WTC11 (cell line): Measurements from ENCODE around the gene TNNI3K.

Experiments used
- CREB1 ChIP-seq: sonication (generic); formaldehyde crosslinking; IDR thresholded peaks from 2 replicates; pipeline ENCODE4 v1.8.0; 2023; ENCODE audit warnings: mild to moderate bottlenecking, missing genetic modification reagents
- HMGA2 ChIP-seq: fragments of 250-450 bp; sonication (Bioruptor Pico); IDR thresholded peaks from 2 replicates; pipeline ENCODE4 v1.4.0; 2021; ENCODE audit warnings: mild to moderate bottlenecking, moderate library complexity
- NR2C2 ChIP-seq: sonication (generic); formaldehyde crosslinking; IDR thresholded peaks from 2 replicates; pipeline ENCODE4 v1.8.0; 2022; ENCODE audit warnings: mild to moderate bottlenecking, missing genetic modification reagents
- SOX15 ChIP-seq: fragments of 250-450 bp; sonication (Bioruptor Pico); IDR thresholded peaks from 2 replicates; pipeline ENCODE4 v1.9.0; 2021; ENCODE audit warnings: mild to moderate bottlenecking
- ZNF138 ChIP-seq: sonication (generic); formaldehyde crosslinking; conservative IDR thresholded peaks from 2 replicates; pipeline ENCODE4 v1.8.1; 2022; ENCODE audit warnings: mild to moderate bottlenecking, moderate library complexity, missing genetic modification reagents
- TF ChIP-seq, protein P1 (sequence below): fragments of 200-600 bp; IDR thresholded peaks from 2 replicates; pipeline ENCODE4 v1.8.0; 2022; ENCODE audit warnings: antibody characterized with exemption
- TF ChIP-seq, protein P2 (sequence below): sonication (generic); formaldehyde crosslinking; IDR thresholded peaks from 2 replicates; pipeline ENCODE4 v1.8.1; 2023; ENCODE audit warnings: mild to moderate bottlenecking, moderate library complexity, missing genetic modification reagents
- TF ChIP-seq, protein P3 (sequence below): sonication (generic); formaldehyde crosslinking; IDR thresholded peaks from 2 replicates; pipeline ENCODE4 v1.8.0; 2023; ENCODE audit warnings: missing genetic modification reagents
- TF ChIP-seq, protein P4 (sequence below): sonication (generic); formaldehyde crosslinking; IDR thresholded peaks from 2 replicates; pipeline ENCODE4 v1.8.0; 2022; ENCODE audit warnings: missing genetic modification reagents
- TF ChIP-seq, protein P5 (sequence below): sonication (generic); formaldehyde crosslinking; IDR thresholded peaks from 2 replicates; pipeline ENCODE4 v1.8.1; 2023; ENCODE audit warnings: mild to moderate bottlenecking, missing genetic modification reagents, moderate library complexity
- TF ChIP-seq, protein P6 (sequence below): sonication (generic); formaldehyde crosslinking; IDR thresholded peaks from 2 replicates; pipeline ENCODE4 v1.8.1; 2022; ENCODE audit warnings: mild to moderate bottlenecking, moderate library complexity, missing genetic modification reagents

DNA sequence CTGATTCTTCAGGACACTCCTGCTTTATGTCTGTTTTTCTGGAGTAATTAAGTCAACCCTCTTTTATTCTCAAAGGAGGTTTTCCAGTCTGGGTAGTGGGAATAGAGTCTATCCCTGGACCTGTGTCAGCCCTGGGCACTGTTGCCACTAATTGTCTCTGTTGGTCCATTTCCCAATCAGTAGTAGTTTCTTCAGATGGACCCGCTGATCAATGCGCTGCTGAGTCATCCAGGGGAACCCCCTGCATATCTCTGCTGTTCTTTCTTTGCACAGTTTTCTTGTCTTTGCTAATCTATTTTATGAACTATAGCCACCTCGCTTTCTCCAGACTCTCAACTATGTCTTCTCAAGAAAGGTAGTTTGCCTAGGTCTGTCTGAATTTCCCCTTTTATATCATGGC is 82.5 kb downstream of the TNNI3K start:
- TF ChIP-seq, protein P1, sequence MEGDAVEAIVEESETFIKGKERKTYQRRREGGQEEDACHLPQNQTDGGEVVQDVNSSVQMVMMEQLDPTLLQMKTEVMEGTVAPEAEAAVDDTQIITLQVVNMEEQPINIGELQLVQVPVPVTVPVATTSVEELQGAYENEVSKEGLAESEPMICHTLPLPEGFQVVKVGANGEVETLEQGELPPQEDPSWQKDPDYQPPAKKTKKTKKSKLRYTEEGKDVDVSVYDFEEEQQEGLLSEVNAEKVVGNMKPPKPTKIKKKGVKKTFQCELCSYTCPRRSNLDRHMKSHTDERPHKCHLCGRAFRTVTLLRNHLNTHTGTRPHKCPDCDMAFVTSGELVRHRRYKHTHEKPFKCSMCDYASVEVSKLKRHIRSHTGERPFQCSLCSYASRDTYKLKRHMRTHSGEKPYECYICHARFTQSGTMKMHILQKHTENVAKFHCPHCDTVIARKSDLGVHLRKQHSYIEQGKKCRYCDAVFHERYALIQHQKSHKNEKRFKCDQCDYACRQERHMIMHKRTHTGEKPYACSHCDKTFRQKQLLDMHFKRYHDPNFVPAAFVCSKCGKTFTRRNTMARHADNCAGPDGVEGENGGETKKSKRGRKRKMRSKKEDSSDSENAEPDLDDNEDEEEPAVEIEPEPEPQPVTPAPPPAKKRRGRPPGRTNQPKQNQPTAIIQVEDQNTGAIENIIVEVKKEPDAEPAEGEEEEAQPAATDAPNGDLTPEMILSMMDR, result no peak
- TF ChIP-seq, protein P2, sequence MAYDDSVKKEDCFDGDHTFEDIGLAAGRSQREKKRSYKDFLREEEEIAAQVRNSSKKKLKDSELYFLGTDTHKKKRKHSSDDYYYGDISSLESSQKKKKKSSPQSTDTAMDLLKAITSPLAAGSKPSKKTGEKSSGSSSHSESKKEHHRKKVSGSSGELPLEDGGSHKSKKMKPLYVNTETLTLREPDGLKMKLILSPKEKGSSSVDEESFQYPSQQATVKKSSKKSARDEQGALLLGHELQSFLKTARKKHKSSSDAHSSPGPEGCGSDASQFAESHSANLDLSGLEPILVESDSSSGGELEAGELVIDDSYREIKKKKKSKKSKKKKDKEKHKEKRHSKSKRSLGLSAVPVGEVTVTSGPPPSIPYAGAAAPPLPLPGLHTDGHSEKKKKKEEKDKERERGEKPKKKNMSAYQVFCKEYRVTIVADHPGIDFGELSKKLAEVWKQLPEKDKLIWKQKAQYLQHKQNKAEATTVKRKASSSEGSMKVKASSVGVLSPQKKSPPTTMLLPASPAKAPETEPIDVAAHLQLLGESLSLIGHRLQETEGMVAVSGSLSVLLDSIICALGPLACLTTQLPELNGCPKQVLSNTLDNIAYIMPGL, result no peak
- TF ChIP-seq CREB1 (CRISPR knock-in tag), result no peak
- TF ChIP-seq, protein P3, sequence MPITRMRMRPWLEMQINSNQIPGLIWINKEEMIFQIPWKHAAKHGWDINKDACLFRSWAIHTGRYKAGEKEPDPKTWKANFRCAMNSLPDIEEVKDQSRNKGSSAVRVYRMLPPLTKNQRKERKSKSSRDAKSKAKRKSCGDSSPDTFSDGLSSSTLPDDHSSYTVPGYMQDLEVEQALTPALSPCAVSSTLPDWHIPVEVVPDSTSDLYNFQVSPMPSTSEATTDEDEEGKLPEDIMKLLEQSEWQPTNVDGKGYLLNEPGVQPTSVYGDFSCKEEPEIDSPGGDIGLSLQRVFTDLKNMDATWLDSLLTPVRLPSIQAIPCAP, result no peak
- TF ChIP-seq, protein P4, sequence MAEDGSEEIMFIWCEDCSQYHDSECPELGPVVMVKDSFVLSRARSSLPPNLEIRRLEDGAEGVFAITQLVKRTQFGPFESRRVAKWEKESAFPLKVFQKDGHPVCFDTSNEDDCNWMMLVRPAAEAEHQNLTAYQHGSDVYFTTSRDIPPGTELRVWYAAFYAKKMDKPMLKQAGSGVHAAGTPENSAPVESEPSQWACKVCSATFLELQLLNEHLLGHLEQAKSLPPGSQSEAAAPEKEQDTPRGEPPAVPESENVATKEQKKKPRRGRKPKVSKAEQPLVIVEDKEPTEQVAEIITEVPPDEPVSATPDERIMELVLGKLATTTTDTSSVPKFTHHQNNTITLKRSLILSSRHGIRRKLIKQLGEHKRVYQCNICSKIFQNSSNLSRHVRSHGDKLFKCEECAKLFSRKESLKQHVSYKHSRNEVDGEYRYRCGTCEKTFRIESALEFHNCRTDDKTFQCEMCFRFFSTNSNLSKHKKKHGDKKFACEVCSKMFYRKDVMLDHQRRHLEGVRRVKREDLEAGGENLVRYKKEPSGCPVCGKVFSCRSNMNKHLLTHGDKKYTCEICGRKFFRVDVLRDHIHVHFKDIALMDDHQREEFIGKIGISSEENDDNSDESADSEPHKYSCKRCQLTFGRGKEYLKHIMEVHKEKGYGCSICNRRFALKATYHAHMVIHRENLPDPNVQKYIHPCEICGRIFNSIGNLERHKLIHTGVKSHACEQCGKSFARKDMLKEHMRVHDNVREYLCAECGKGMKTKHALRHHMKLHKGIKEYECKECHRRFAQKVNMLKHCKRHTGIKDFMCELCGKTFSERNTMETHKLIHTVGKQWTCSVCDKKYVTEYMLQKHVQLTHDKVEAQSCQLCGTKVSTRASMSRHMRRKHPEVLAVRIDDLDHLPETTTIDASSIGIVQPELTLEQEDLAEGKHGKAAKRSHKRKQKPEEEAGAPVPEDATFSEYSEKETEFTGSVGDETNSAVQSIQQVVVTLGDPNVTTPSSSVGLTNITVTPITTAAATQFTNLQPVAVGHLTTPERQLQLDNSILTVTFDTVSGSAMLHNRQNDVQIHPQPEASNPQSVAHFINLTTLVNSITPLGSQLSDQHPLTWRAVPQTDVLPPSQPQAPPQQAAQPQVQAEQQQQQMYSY (CRISPR knock-in tag), result no peak
- TF ChIP-seq, protein P5, sequence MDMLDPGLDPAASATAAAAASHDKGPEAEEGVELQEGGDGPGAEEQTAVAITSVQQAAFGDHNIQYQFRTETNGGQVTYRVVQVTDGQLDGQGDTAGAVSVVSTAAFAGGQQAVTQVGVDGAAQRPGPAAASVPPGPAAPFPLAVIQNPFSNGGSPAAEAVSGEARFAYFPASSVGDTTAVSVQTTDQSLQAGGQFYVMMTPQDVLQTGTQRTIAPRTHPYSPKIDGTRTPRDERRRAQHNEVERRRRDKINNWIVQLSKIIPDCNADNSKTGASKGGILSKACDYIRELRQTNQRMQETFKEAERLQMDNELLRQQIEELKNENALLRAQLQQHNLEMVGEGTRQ, result no peak
- TF ChIP-seq ZNF138 (CRISPR knock-in tag), result no peak
- TF ChIP-seq NR2C2 (CRISPR knock-in tag), result no peak
- TF ChIP-seq HMGA2 (CRISPR knock-in tag), result no peak
- TF ChIP-seq SOX15 (CRISPR knock-in tag), result no peak
- TF ChIP-seq, protein P6, sequence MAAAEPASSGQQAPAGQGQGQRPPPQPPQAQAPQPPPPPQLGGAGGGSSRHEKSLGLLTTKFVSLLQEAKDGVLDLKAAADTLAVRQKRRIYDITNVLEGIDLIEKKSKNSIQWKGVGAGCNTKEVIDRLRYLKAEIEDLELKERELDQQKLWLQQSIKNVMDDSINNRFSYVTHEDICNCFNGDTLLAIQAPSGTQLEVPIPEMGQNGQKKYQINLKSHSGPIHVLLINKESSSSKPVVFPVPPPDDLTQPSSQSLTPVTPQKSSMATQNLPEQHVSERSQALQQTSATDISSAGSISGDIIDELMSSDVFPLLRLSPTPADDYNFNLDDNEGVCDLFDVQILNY (CRISPR knock-in tag), result no peak
